ENCODE results near the gene KRT37.

KRT37 gene

DNA sequence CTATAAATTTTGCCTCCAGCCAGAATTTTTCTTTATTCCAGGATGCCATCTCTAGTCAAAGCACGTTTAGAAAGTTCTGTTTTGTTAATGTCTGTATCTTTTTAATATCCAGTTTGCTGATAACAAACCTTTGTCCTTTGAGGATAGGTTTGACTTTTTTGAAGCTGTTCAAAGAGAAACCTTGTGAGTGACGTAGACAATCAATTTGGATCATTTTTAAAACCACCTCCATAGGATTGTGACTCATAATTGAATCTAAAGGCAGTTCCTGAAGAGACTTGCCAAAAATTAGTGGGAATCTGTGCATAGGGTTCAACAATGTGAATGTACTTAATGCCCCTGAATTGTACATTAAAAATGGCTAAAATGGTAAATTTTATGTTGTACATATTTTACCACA is 32.9 kb downstream of the KRT37 start (continued):
- no peak for TF ChIP-seq ZNF792 (tag by site-specific recombination; IDR thresholded peaks at IDR 0.05)
- TF ChIP-seq ZNF146 (tag by site-specific recombination; IDR thresholded peaks at IDR 0.05): no peak
- TF ChIP-seq, protein P1, sequence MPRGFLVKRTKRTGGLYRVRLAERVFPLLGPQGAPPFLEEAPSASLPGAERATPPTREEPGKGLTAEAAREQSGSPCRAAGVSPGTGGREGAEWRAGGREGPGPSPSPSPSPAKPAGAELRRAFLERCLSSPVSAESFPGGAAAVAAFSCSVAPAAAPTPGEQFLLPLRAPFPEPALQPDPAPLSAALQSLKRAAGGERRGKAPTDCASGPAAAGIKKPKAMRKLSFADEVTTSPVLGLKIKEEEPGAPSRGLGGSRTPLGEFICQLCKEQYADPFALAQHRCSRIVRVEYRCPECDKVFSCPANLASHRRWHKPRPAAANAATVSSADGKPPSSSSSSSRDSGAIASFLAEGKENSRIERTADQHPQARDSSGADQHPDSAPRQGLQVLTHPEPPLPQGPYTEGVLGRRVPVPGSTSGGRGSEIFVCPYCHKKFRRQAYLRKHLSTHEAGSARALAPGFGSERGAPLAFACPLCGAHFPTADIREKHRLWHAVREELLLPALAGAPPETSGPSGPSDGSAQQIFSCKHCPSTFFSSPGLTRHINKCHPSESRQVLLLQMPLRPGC (tag by site-specific recombination; IDR thresholded peaks at IDR 0.05): no peak
- no peak for TF ChIP-seq ZBTB21 (tag by site-specific recombination; IDR thresholded peaks at IDR 0.05)
- TF ChIP-seq REPIN1 (tag by site-specific recombination; IDR thresholded peaks at IDR 0.05; ENCODE audit: low read depth): no peak
- TF ChIP-seq SP7 (tag by site-specific recombination; IDR thresholded peaks at IDR 0.05): no peak

DNA sequence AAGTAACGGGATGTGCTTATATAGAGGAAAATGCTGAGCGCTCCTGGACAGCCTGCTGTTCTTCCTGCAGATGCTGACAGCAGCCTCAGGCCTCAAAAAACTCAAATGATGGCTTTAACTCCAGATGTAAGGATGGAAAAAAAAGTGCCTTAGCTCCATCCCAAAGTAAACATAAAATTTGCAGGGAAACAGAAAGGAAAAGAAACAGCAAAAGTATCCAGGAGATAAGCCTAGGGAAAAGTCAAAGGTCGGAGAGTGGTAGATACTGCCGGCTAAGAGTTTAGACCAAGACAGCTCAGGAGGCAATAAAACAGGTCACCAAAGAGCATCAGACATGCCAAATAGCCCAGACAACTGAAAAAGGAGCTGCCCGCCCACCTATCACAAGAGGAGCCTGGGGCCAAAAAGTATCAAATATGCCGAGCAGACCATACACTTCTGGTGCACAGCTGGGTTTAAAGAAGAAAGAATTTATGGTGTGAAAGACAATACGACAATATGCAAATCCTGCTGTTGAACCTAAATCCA is 33.9 kb downstream of the KRT37 start:
- Histone ChIP-seq H3K27ac (ENCODE audit: extremely low read depth, low read depth, low read length) (no peak overlapping the region), H3K9me3 (ENCODE audit: control insufficient read depth, insufficient read depth, low read depth, low read length) (no peaks in the 10 kb centered on the region), H3K4me3 (ENCODE audit: low read depth, low read length) (no peak overlapping the region), H3K36me3 (ENCODE audit: control insufficient read depth in 2 of 2, insufficient read depth in 1 of 2, low read length in 2 of 2) (no peaks in the 10 kb centered on the region), H3K4me1 (ENCODE audit: control insufficient read depth, insufficient read depth, low read length) (peaks cover 2% of the 10 kb centered on the region; the same call in 1 of the 2 replicates)
- POLR2A ChIA-PET: no interaction called here
- no peak for TF ChIP-seq SP3 (tag by site-specific recombination; IDR thresholded peaks at IDR 0.05)
- TF ChIP-seq ZNF341 (tag by site-specific recombination; IDR thresholded peaks at IDR 0.05; ENCODE audit: low read depth): no peak
- CTCF ChIA-PET: interaction anchor here (0.5 to 3.0 kb wide), 6 partner anchors 13 to 1227 kb away, joined by 3 to 13 read pairs (median 4); no protein-coding TSS in a partner anchor

DNA sequence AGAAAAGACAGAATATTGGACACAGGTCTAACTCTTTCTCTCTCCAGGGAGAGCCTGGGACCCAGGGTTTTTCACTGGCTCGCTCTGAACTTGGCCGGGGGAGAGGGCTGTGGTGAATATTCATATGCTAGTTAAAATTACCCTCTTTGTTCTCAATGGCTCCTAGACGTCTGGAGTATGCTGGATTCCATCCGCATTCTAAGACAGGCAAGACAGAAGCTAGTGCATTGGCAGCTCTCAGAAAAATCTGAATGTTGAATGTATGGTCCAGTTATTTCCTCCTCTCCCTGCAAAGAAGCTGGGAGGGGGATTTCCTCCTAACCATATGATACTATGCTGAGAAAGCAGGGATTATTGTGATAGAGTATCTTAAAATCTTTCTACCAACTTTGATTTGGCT is 36.7 kb downstream of the KRT37 start:
- ChIA-PET CTCF (interaction anchor here (0.6 to 1.2 kb wide), 2 partner anchors 161 to 340 kb away, joined by 4 read pairs; no protein-coding TSS in a partner anchor), POLR2A (no interaction called here)
- Histone ChIP-seq H3K27ac (ENCODE audit: extremely low read depth, low read depth, low read length) (no peak overlapping the region), H3K4me1 (ENCODE audit: control insufficient read depth, insufficient read depth, low read length) (peaks cover 2% of the 10 kb centered on the region; the same call in 1 of the 2 replicates), H3K36me3 (ENCODE audit: control insufficient read depth in 2 of 2, insufficient read depth in 1 of 2, low read length in 2 of 2) (no peaks in the 10 kb centered on the region), H3K4me3 (ENCODE audit: low read depth, low read length) (no peak overlapping the region), H3K9me3 (ENCODE audit: control insufficient read depth, insufficient read depth, low read depth, low read length) (no peaks in the 10 kb centered on the region)
- TF ChIP-seq, protein P2, sequence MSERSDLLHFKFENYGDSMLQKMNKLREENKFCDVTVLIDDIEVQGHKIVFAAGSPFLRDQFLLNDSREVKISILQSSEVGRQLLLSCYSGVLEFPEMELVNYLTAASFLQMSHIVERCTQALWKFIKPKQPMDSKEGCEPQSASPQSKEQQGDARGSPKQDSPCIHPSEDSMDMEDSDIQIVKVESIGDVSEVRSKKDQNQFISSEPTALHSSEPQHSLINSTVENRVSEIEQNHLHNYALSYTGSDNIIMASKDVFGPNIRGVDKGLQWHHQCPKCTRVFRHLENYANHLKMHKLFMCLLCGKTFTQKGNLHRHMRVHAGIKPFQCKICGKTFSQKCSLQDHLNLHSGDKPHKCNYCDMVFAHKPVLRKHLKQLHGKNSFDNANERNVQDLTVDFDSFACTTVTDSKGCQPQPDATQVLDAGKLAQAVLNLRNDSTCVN (tag by site-specific recombination; optimal IDR thresholded peaks at IDR 0.05): no peak
- no peak for TF ChIP-seq ZNF24 (tag by site-specific recombination; IDR thresholded peaks at IDR 0.05)
- no peak for TF ChIP-seq ZNF701 (tag by site-specific recombination; IDR thresholded peaks at IDR 0.05)
- no peak for TF ChIP-seq ZNF155 (tag by site-specific recombination; IDR thresholded peaks at IDR 0.05)
- no peak for TF ChIP-seq ZNF610 (tag by site-specific recombination; IDR thresholded peaks at IDR 0.05; ENCODE audit: borderline replicate concordance)
- no peak for TF ChIP-seq ZNF391 (tag by site-specific recombination; IDR thresholded peaks at IDR 0.05; ENCODE audit: borderline replicate concordance, low read depth)
- no peak for TF ChIP-seq ZNF791 (tag by site-specific recombination; IDR thresholded peaks at IDR 0.05)
- no peak for TF ChIP-seq ZNF549 (tag by site-specific recombination; IDR thresholded peaks at IDR 0.05)
- TF ChIP-seq HOXD13 (CRISPR knock-in tag; IDR thresholded peaks at IDR 0.05; ENCODE audit: borderline replicate concordance): no peak
- TF ChIP-seq, protein P3, sequence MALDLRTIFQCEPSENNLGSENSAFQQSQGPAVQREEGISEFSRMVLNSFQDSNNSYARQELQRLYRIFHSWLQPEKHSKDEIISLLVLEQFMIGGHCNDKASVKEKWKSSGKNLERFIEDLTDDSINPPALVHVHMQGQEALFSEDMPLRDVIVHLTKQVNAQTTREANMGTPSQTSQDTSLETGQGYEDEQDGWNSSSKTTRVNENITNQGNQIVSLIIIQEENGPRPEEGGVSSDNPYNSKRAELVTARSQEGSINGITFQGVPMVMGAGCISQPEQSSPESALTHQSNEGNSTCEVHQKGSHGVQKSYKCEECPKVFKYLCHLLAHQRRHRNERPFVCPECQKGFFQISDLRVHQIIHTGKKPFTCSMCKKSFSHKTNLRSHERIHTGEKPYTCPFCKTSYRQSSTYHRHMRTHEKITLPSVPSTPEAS (tag by site-specific recombination; IDR thresholded peaks at IDR 0.05): no peak
- no peak for TF ChIP-seq ZNF596 (tag by site-specific recombination; IDR thresholded peaks at IDR 0.05)
- no peak for TF ChIP-seq ZNF830 (tag by site-specific recombination; IDR thresholded peaks at IDR 0.05; ENCODE audit: low read depth)
- TF ChIP-seq ZNF16 (tag by site-specific recombination; IDR thresholded peaks at IDR 0.05; ENCODE audit: low read depth): no peak
- TF ChIP-seq EGR2 (tag by site-specific recombination; IDR thresholded peaks at IDR 0.05; ENCODE audit: low read depth): no peak
- no peak for TF ChIP-seq ZSCAN16 (tag by site-specific recombination; IDR thresholded peaks at IDR 0.05)
